DOHH2 (cell line): Measurements from ENCODE around the gene CERS5.

ENCODE experiments used
- H3F3A ChIP-seq: fragments of 200-600 bp; sonication (generic), shearing (Covaris generic); 2 replicates; pipeline ENCODE4 v1.6.0; 2016; ENCODE audit warnings: antibody characterized with exemption, mild to moderate bottlenecking; ENCODE audit not compliant: control insufficient read depth, insufficient read depth
- H3K27ac ChIP-seq: fragments of 200-600 bp; sonication (generic); 2 replicates; pipeline ENCODE4 v1.5.1; 2014; ENCODE audit warnings: low read depth, mild to moderate bottlenecking, low read length, moderate library complexity
- H3K27me3 ChIP-seq: fragments of 200-600 bp; sonication (generic); 2 replicates; pipeline ENCODE4 v1.6.1; 2014; ENCODE audit warnings: mild to moderate bottlenecking, low read length, mixed read lengths; ENCODE audit not compliant: control insufficient read depth
- H3K36me3 ChIP-seq: fragments of 200-600 bp; sonication (generic); 2 replicates; pipeline ENCODE4 v1.6.1; 2014; ENCODE audit warnings: mild to moderate bottlenecking, low read length, moderate library complexity, mixed read lengths; ENCODE audit not compliant: control insufficient read depth
- H3K4me1 ChIP-seq: fragments of 200-600 bp; sonication (generic); 2 replicates; pipeline ENCODE4 v1.6.1; 2014; ENCODE audit warnings: mild to moderate bottlenecking, low read length, mixed read lengths; ENCODE audit not compliant: control insufficient read depth
- H3K4me2 ChIP-seq: fragments of 200-600 bp; sonication (generic); 2 replicates; pipeline ENCODE4 v1.6.0; 2014; ENCODE audit warnings: mild to moderate bottlenecking, low read length, moderate library complexity
- H3K4me3 ChIP-seq: fragments of 200-600 bp; sonication (generic); 2 replicates; pipeline ENCODE4 v1.5.1; 2014; ENCODE audit warnings: mild to moderate bottlenecking, low read length, mixed read lengths
- H3K79me2 ChIP-seq: fragments of 200-600 bp; sonication (generic); 2 replicates; pipeline ENCODE4 v1.6.1; 2014; ENCODE audit warnings: mild to moderate bottlenecking, low read length, mixed read lengths; ENCODE audit not compliant: control insufficient read depth
- H3K9me2 ChIP-seq: fragments of 200-600 bp; sonication (generic); replicated peaks from 2 replicates; pipeline ENCODE4 v1.6.1; 2014; ENCODE audit warnings: mild to moderate bottlenecking, low read length, mixed read lengths; ENCODE audit not compliant: control insufficient read depth
- H3K9me3 ChIP-seq: fragments of 200-600 bp; sonication (generic); 2 replicates; pipeline ENCODE4 v1.6.1; 2014; ENCODE audit warnings: antibody characterized with exemption, low read length, mixed read lengths; ENCODE audit not compliant: control insufficient read depth, insufficient read depth
- H4K20me1 ChIP-seq: fragments of 200-600 bp; sonication (generic); 2 replicates; pipeline ENCODE4 v1.6.0; 2014; ENCODE audit warnings: low read depth, mild to moderate bottlenecking, antibody characterized with exemption, low read length, moderate library complexity; ENCODE audit not compliant: control insufficient read depth, insufficient read depth
- EZH2phosphoT487 ChIP-seq: fragments of 200-600 bp; sonication (generic); IDR thresholded peaks from 2 replicates; pipeline ENCODE4 v1.6.1; 2017; ENCODE audit warnings: borderline replicate concordance, mild to moderate bottlenecking, antibody characterized with exemption, low read length, moderate library complexity, mixed read lengths
- TF ChIP-seq, protein P1 (sequence below): fragments of 200-600 bp; sonication (generic); IDR thresholded peaks from one replicate; pipeline ENCODE4 v1.5.1; 2014; ENCODE audit warnings: antibody characterized with exemption, mild to moderate bottlenecking, low read depth, low read length; ENCODE audit not compliant: poor library complexity, severe bottlenecking

Gene CERS5

DNA sequence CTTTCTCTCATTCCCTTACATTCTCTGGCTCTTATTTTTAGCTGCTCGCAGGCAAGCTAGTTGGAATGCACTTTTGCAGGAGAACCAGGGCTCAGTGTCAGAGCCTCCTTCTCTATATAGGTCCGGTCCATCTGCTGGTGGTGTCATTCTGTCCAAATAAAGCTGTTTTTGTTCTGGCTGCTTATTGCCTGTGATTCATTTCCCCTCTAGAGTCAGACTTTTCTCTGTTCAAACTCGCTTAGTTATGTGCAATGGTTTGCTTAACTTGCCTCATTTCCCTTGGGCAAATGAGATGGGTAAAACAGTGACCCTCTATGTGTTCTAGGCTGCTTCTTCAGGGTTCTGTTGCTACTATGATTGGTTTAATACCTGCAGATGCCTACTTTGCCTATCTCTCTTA is 79.2 kb downstream of the CERS5 start:
- no peaks in the 10 kb centered on the region for H3K9me3 ChIP-seq
- no peak overlapping the region for H3K27ac ChIP-seq
- peaks cover 67% of the 10 kb centered on the region for H3K36me3 ChIP-seq
- no peak overlapping the region for H3K4me3 ChIP-seq
- H3K79me2 ChIP-seq, result peaks cover 24% of the 10 kb centered on the region
- H3K4me2 ChIP-seq, result no peak overlapping the region
- no peaks in the 10 kb centered on the region for H4K20me1 ChIP-seq
- H3K9me2 ChIP-seq, result no peaks in the 10 kb centered on the region
- H3K4me1 ChIP-seq, result peaks cover 20% of the 10 kb centered on the region
- H3K27me3 ChIP-seq, result no peaks in the 10 kb centered on the region
- peaks cover 16% of the 10 kb centered on the region for H3F3A ChIP-seq
- TF ChIP-seq, protein P1, sequence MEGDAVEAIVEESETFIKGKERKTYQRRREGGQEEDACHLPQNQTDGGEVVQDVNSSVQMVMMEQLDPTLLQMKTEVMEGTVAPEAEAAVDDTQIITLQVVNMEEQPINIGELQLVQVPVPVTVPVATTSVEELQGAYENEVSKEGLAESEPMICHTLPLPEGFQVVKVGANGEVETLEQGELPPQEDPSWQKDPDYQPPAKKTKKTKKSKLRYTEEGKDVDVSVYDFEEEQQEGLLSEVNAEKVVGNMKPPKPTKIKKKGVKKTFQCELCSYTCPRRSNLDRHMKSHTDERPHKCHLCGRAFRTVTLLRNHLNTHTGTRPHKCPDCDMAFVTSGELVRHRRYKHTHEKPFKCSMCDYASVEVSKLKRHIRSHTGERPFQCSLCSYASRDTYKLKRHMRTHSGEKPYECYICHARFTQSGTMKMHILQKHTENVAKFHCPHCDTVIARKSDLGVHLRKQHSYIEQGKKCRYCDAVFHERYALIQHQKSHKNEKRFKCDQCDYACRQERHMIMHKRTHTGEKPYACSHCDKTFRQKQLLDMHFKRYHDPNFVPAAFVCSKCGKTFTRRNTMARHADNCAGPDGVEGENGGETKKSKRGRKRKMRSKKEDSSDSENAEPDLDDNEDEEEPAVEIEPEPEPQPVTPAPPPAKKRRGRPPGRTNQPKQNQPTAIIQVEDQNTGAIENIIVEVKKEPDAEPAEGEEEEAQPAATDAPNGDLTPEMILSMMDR, result no peak
- no peak for TF ChIP-seq EZH2phosphoT487

DNA sequence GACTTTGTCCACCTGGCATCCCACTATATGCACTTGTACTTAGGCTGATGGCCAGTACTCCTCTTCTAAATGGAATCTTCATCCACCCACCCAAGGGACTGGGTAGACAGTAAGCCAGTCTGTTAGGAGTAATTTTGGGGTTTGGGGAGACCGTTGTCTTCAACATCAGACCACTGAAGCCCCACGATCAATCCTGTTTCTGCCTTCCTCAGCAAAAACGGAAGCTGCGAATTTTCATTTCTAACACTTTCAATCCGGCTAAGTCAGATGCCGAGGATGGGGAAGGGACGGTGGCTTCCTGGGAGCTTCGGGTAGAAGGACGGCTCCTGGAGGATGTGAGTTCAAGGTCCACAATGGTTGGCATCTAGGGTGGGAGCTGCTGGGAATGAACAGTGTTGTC is 80.0 kb downstream of the CERS5 start:
- Histone ChIP-seq H3K36me3 (peaks cover 62% of the 10 kb centered on the region), H3K4me2 (no peak overlapping the region), H3K27ac (no peak overlapping the region)

DNA sequence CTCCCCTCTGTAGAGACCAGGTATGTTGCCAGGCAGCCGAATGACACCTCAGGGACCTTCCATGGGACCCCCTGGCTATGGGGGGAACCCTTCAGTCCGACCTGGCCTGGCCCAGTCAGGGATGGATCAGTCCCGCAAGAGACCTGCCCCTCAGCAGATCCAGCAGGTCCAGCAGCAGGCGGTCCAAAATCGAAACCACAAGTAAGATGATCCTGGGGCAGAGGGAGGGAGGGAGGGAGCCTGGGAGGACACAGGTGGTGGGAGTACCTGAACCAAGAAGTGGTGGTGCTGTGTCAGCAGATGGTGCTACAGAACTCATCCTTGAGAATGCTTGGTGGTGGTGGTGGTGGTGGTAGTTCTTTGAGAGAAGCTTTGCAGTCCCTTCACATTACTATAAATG is 81.0 kb downstream of the CERS5 start:
- peak overlapping the region; percentile 88 for H3K4me3 ChIP-seq
- peaks cover 16% of the 10 kb centered on the region for H3F3A ChIP-seq
- H3K27me3 ChIP-seq, result no peaks in the 10 kb centered on the region
- H4K20me1 ChIP-seq, result no peaks in the 10 kb centered on the region
- TF ChIP-seq, protein P1, result no peak
- TF ChIP-seq EZH2phosphoT487, result no peak
- peak overlapping the region; percentile 72 for H3K27ac ChIP-seq
- peaks cover 24% of the 10 kb centered on the region for H3K79me2 ChIP-seq
- peaks cover 52% of the 10 kb centered on the region for H3K36me3 ChIP-seq
- no peaks in the 10 kb centered on the region for H3K9me2 ChIP-seq
- no peaks in the 10 kb centered on the region for H3K9me3 ChIP-seq
- peak overlapping the region; percentile 97 for H3K4me2 ChIP-seq
- H3K4me1 ChIP-seq, result peaks cover 20% of the 10 kb centered on the region

More for the DNA sequence above, 80.0 kb downstream of the CERS5 start:
- peaks cover 24% of the 10 kb centered on the region for H3K79me2 ChIP-seq
- H3K4me1 ChIP-seq, result peaks cover 20% of the 10 kb centered on the region
- TF ChIP-seq EZH2phosphoT487, result no peak
- TF ChIP-seq, protein P1, result no peak
- no peaks in the 10 kb centered on the region for H3K9me2 ChIP-seq
- no peaks in the 10 kb centered on the region for H3K27me3 ChIP-seq
- H3K4me3 ChIP-seq, result no peak overlapping the region
- H3K9me3 ChIP-seq, result no peaks in the 10 kb centered on the region
- H4K20me1 ChIP-seq, result no peaks in the 10 kb centered on the region
- H3F3A ChIP-seq, result peaks cover 16% of the 10 kb centered on the region

DNA sequence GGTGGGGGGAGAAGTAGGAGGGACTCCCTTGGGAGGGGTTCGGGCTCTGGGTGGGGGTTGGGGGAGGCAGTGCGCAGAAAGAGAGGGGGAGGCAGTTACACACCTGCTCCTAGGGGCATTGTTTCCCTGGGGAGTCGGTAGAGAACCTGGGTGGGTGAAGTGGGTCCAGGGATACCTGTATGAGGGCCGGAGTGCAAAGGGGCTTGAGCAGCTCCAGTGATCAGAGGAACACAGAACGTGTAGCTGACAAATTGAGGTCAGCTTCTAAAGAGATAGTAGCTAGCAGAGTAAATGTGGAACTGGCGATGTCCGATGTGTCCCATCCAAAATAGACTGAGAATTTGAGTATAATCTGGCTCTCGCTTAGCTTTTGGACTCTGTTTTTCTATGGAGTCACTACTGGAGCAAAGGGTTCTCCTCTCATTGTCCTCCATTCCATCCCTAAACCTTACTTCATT is 81.5 kb downstream of the CERS5 start:
- Histone ChIP-seq H3K4me2 (peak overlapping the region; percentile 97), H3K4me1 (peaks cover 23% of the 10 kb centered on the region), H3K79me2 (peaks cover 24% of the 10 kb centered on the region), H3K9me3 (no peaks in the 10 kb centered on the region), H4K20me1 (no peaks in the 10 kb centered on the region), H3K27ac (peak overlapping the region; percentile 72), H3F3A (peaks cover 16% of the 10 kb centered on the region), H3K27me3 (no peaks in the 10 kb centered on the region), H3K36me3 (peaks cover 49% of the 10 kb centered on the region), H3K9me2 (no peaks in the 10 kb centered on the region), H3K4me3 (peak overlapping the region; percentile 88)
- TF ChIP-seq, protein P1, result no peak
- no peak for TF ChIP-seq EZH2phosphoT487
